ENCODE results near the gene FBXO28. TPM values are rescaled to one million over a fixed set of nuclear protein-coding genes. Genes with fewer than 3 reads are reported as not detected.

The FBXO28 gene
- total and polyA plus RNA-seq, 2 donors (not counting 3 experiments of a cell fraction or from before 2014, with no cell fraction given): 8.9 to 32.6 TPM

GRCh38 chr1:224116131-224116530 lies 2.2 kb downstream of the FBXO28 start:
- H4K20me1 ChIP-seq (replicated peaks; ENCODE audit: control insufficient read depth, extremely low read depth, insufficient read depth, low read length): no peaks in the 10 kb centered on the region
- BruUV-seq (replicated peaks): no TSS peak
- H3K36me3 ChIP-seq (ENCODE audit: control insufficient read depth in 2 of 2, extremely low read depth in 1 of 2, insufficient read depth in 2 of 2, low read length in 2 of 2): peaks cover 0 to 2% of the 10 kb centered on the region in 2 experiments
- no peaks in the 10 kb centered on the region for H3K9me1 ChIP-seq (replicated peaks; ENCODE audit: control insufficient read depth, extremely low read depth, insufficient read depth, low read length)
- FAIRE-seq: peak; percentile 73
- H3K27me3 ChIP-seq (ENCODE audit: control insufficient read depth in 2 of 2, insufficient read depth in 2 of 2, low read length in 2 of 2): no peaks in the 10 kb centered on the region
- H3K9me3 ChIP-seq (replicated peaks; ENCODE audit: control insufficient read depth, insufficient read depth, low read length): no peaks in the 10 kb centered on the region
- H2AFZ ChIP-seq (ENCODE audit: low read depth, low read length): no peak overlapping the region
- H3K4me3 ChIP-seq (replicated peaks in 1 of 3; ENCODE audit: insufficient read depth in 1 of 3, low read depth in 1 of 3, low read length in 3 of 3): peak overlapping the region in 2 of 3 experiments; percentile 62 to 97
- ChIA-PET CTCF (interaction anchor here (0.7 to 2.4 kb wide), 39 partner anchors 9 to 807 kb away, joined by 3 to 48 read pairs (median 4); partner anchors contain the start of genes DEGS1 and NVL), POLR2A (no interaction called here)
- H3K4me1 ChIP-seq (ENCODE audit: control insufficient read depth, extremely low read depth, insufficient read depth, low read length): peaks cover 21% of the 10 kb centered on the region
- H3K79me2 ChIP-seq (ENCODE audit: control insufficient read depth, insufficient read depth, low read length): peaks cover 74% of the 10 kb centered on the region
- H3K9ac ChIP-seq (replicated peaks; ENCODE audit: extremely low read depth, insufficient read depth, low read length): peak overlapping the region; percentile 19
- H3K27ac ChIP-seq (ENCODE audit: insufficient read depth, low read depth, low read length): peak overlapping the region; percentile 9
- TF ChIP-seq, protein P1, sequence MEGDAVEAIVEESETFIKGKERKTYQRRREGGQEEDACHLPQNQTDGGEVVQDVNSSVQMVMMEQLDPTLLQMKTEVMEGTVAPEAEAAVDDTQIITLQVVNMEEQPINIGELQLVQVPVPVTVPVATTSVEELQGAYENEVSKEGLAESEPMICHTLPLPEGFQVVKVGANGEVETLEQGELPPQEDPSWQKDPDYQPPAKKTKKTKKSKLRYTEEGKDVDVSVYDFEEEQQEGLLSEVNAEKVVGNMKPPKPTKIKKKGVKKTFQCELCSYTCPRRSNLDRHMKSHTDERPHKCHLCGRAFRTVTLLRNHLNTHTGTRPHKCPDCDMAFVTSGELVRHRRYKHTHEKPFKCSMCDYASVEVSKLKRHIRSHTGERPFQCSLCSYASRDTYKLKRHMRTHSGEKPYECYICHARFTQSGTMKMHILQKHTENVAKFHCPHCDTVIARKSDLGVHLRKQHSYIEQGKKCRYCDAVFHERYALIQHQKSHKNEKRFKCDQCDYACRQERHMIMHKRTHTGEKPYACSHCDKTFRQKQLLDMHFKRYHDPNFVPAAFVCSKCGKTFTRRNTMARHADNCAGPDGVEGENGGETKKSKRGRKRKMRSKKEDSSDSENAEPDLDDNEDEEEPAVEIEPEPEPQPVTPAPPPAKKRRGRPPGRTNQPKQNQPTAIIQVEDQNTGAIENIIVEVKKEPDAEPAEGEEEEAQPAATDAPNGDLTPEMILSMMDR (IDR thresholded peaks at IDR 0.05; ENCODE audit: extremely low read depth in 1 of 2, insufficient read depth in 1 of 2, low read depth in 1 of 2, low read length in 2 of 2): peak in 1 of 2 donors; percentile 14
- no peak for TF ChIP-seq GATA2 (IDR thresholded peaks at IDR 0.05; ENCODE audit: insufficient read depth, insufficient read length, low read depth, low read length)
- dilution Hi-C loops (cut with MboI; ENCODE audit: extremely low pct_ligation_motif_present, low sequenced_read_pairs) (no loop called here), intact Hi-C loops (cut with micrococcal nuclease) (loop anchor here (1.0 to 5.0 kb wide), 4 partner anchors 217 to 806 kb away; no protein-coding TSS in a partner anchor)
- H3K4me2 ChIP-seq (ENCODE audit: insufficient read depth, low read length): peak overlapping the region; percentile 100
- DNase-seq (ENCODE audit: low read depth, low spot score): peak; percentile 72

DNA sequence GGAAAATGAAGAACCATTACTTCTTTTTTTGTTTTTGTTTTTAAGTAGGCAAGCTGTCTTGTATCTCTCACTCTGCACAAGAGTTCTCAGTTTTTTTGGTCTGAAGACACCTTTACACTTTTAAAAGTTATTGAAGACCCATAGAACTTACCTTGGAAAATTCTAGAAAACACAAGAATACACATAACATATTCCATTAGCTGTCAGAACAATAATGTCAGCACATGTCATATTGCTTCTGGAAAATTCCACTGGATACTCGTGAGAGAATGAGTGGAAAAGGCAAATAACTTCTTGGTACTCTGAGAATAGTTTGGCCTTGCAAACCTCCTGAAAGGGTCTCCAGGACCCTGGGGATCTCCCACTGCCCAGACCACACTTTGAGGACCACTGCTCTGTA lies 4.8 kb downstream of the FBXO28 start:
- FAIRE-seq: no peak
- no peak overlapping the region for H3K27ac ChIP-seq (ENCODE audit: insufficient read depth, low read depth, low read length)
- no TSS peak for BruUV-seq (replicated peaks)
- no peaks in the 10 kb centered on the region for H3K9me3 ChIP-seq (replicated peaks; ENCODE audit: control insufficient read depth, insufficient read depth, low read length)
- H4K20me1 ChIP-seq (replicated peaks; ENCODE audit: control insufficient read depth, extremely low read depth, insufficient read depth, low read length): no peaks in the 10 kb centered on the region
- peaks cover 96% of the 10 kb centered on the region for H3K79me2 ChIP-seq (ENCODE audit: control insufficient read depth, insufficient read depth, low read length)
- H3K9me1 ChIP-seq (replicated peaks; ENCODE audit: control insufficient read depth, extremely low read depth, insufficient read depth, low read length): no peaks in the 10 kb centered on the region
- CTCF ChIA-PET: interaction anchor here (1.2 kb wide), 2 partner anchors 211 to 215 kb away, joined by 4 to 5 read pairs; partner anchors contain the start of gene NVL
- no peak overlapping the region for H2AFZ ChIP-seq (ENCODE audit: low read depth, low read length)
- POLR2A ChIA-PET: no interaction called here
- dilution Hi-C loops (cut with MboI; ENCODE audit: extremely low pct_ligation_motif_present, low sequenced_read_pairs) (no loop called here), intact Hi-C loops (cut with micrococcal nuclease) (loop anchor here (5.0 kb wide), 2 partner anchors 734 to 804 kb away; no protein-coding TSS in a partner anchor)
- TF ChIP-seq EZH2 (IDR thresholded peaks at IDR 0.05; ENCODE audit: borderline replicate concordance, low read depth, low read length, severe bottlenecking): no peak
- no peak for TF ChIP-seq POLR2A (IDR thresholded peaks at IDR 0.05; ENCODE audit: low read depth, low read length)
- TF ChIP-seq JUN (IDR thresholded peaks at IDR 0.05; ENCODE audit: borderline replicate concordance, insufficient read depth, insufficient read length, low read depth): no peak
- no peak for TF ChIP-seq MYC (IDR thresholded peaks at IDR 0.05; ENCODE audit: low read depth, low read length)
- TF ChIP-seq, protein P1 (IDR thresholded peaks at IDR 0.05; ENCODE audit: extremely low read depth in 1 of 2, insufficient read depth in 1 of 2, low read depth in 1 of 2, low read length in 2 of 2): no peak
- TF ChIP-seq MAX (IDR thresholded peaks at IDR 0.05; ENCODE audit: insufficient read depth, insufficient read length): no peak
- no peak for TF ChIP-seq POLR2AphosphoS5 (IDR thresholded peaks at IDR 0.05; ENCODE audit: insufficient read depth, low read depth, low read length)
- TF ChIP-seq FOS (IDR thresholded peaks at IDR 0.05; ENCODE audit: borderline replicate concordance, insufficient read depth, low read length): no peak
- DNase-seq (ENCODE audit: low read depth, low spot score): no peak
- H3K36me3 ChIP-seq (ENCODE audit: control insufficient read depth in 2 of 2, extremely low read depth in 1 of 2, insufficient read depth in 2 of 2, low read length in 2 of 2): peaks cover 0 to 2% of the 10 kb centered on the region in 2 experiments
- H3K4me1 ChIP-seq (ENCODE audit: control insufficient read depth, extremely low read depth, insufficient read depth, low read length): peaks cover 15% of the 10 kb centered on the region
- no peaks in the 10 kb centered on the region for H3K27me3 ChIP-seq (ENCODE audit: control insufficient read depth in 2 of 2, insufficient read depth in 2 of 2, low read length in 2 of 2)
- no peak overlapping the region for H3K4me3 ChIP-seq (replicated peaks in 1 of 3; ENCODE audit: insufficient read depth in 1 of 3, low read depth in 1 of 3, low read length in 3 of 3)
- no peak overlapping the region for H3K9ac ChIP-seq (replicated peaks; ENCODE audit: extremely low read depth, insufficient read depth, low read length)
- no peak overlapping the region for H3K4me2 ChIP-seq (ENCODE audit: insufficient read depth, low read length)

All from endothelial cell of umbilical vein (primary cell).